ENCODE measurements around the gene HCFC1. TPM values are rescaled to one million over a fixed set of nuclear protein-coding genes. Genes with fewer than 3 reads are reported as not detected.

The HCFC1 gene
- polyA plus RNA-seq, 4 donors: 31.9 to 59.3 (median 45.1) TPM

- DNase-seq (ENCODE audit: low read depth in 4 of 4, low spot score in 2 of 4): no peak
These were observed 44.6 kb downstream of the HCFC1 start for GRCh38 chrX:153926858-153927671.

- no peak for DNase-seq (ENCODE audit: low read depth in 4 of 4, low spot score in 2 of 4)
These were observed 45.1 kb downstream of the HCFC1 start for GRCh38 chrX:153926552-153926857.

GRCh38 chrX:153925739-153926551 is 45.7 kb downstream of the HCFC1 start, which contains the start of gene ARHGAP4:
Gene ARHGAP4, minus strand, starts transcription at chrX:153926264. Its CDS starts 62 bp downstream, at chrX:153926202.
- DNase-seq (ENCODE audit: low read depth in 4 of 4, low spot score in 2 of 4): no peak

- no peak for DNase-seq (ENCODE audit: low read depth in 4 of 4, low spot score in 2 of 4)
These were observed 46.3 kb downstream of the HCFC1 start for GRCh38 chrX:153925387-153925738.

GRCh38 chrX:153924149-153924861 is 47.3 kb downstream of the HCFC1 start:
- DNase-seq (ENCODE audit: low read depth in 4 of 4, low spot score in 2 of 4): no peak

GRCh38 chrX:153922932-153923857 is 48.4 kb downstream of the HCFC1 start:
- no peak for DNase-seq (ENCODE audit: low read depth in 4 of 4, low spot score in 2 of 4)

- no peak for DNase-seq (ENCODE audit: low read depth in 4 of 4, low spot score in 2 of 4)
These were observed 49.8 kb downstream of the HCFC1 start for GRCh38 chrX:153921511-153922446.

GRCh38 chrX:153921070-153921469 is 50.5 kb downstream of the HCFC1 start:
- DNase-seq (ENCODE audit: low read depth in 4 of 4, low spot score in 2 of 4): no peak

GRCh38 chrX:153920546-153920945 is 51.1 kb downstream of the HCFC1 start:
- no peak for DNase-seq (ENCODE audit: low read depth in 4 of 4, low spot score in 2 of 4)

- no peak for DNase-seq (ENCODE audit: low read depth in 4 of 4, low spot score in 2 of 4)
These were observed 52.3 kb downstream of the HCFC1 start for GRCh38 chrX:153919281-153919680.

GRCh38 chrX:153917869-153918268 is 53.7 kb downstream of the HCFC1 start:
- DNase-seq (ENCODE audit: low read depth in 4 of 4, low spot score in 2 of 4): no peak

GRCh38 chrX:153913701-153914100 is 57.9 kb downstream of the HCFC1 start:
- DNase-seq (ENCODE audit: low read depth in 4 of 4, low spot score in 2 of 4): no peak

- no peak for DNase-seq (ENCODE audit: low read depth in 4 of 4, low spot score in 2 of 4)
These were observed 58.4 kb downstream of the HCFC1 start for GRCh38 chrX:153913211-153913610.

- no peak for DNase-seq (ENCODE audit: low read depth in 4 of 4, low spot score in 2 of 4)
These were observed 59.8 kb downstream of the HCFC1 start for GRCh38 chrX:153911798-153912197.

GRCh38 chrX:153910446-153910845 is 61.2 kb downstream of the HCFC1 start:
- DNase-seq (ENCODE audit: low read depth in 4 of 4, low spot score in 2 of 4): no peak

- no peak for DNase-seq (ENCODE audit: low read depth in 4 of 4, low spot score in 2 of 4)
These were observed 61.6 kb downstream of the HCFC1 start for GRCh38 chrX:153909980-153910360.

GRCh38 chrX:153909024-153909979 is 62.3 kb downstream of the HCFC1 start:
- no peak for DNase-seq (ENCODE audit: low read depth in 4 of 4, low spot score in 2 of 4)

Data from left renal cortex interstitium (tissue), 4 donors.